GM12892 (cell line): Measurements from ENCODE around the gene APCDD1.

Experiments
- POLR2A ChIP-seq: IDR thresholded peaks from 2 replicates; pipeline ENCODE4 v1.6.1; 2011; ENCODE audit warnings: low read depth, low read length, control low read depth
- POLR2AphosphoS5 ChIP-seq: IDR thresholded peaks from 2 replicates; pipeline ENCODE4 v1.6.1; 2011; ENCODE audit warnings: low read depth, low read length, control low read depth
- TAF1 ChIP-seq: IDR thresholded peaks from 2 replicates; pipeline ENCODE4 v1.6.1; 2011; ENCODE audit warnings: low read depth, mild to moderate bottlenecking, control low read depth, low read length, borderline replicate concordance

DNA sequence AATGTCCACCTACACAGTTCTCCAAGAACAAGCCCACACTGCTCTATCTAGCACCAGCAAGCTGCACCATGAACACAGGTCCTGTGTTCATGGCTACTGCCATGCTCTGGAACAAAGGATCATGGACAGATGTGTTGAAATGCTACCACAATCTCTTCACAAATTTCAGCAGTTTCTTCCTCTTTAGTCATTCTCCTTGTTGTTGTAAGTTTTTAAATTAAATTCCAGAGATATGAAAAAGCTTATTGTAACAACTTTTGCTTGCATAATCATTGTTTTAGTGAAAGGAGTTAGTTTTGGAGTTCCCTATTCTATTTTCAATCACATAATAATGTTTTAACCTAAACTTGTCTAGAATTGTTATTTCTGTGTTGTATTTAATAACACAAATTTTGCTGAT is 54.2 kb downstream of the APCDD1 start:
- TF ChIP-seq POLR2AphosphoS5 (no peak), POLR2A (no peak), TAF1 (no peak)
